Inflammatory macrophage treated with lipopolysaccharide for 1 hour (primary cell): ENCODE results near the gene ZNF763.
A peak's percentile ranks its signal among the peaks of the same experiment; 100 is the strongest.
"Not testable (repeated sequence)": the region's sequence is repeated elsewhere in the genome, so short reads cannot be mapped to it uniquely, and the experiment has no call there.

ENCODE experiments used
- DNase-seq, 2 donors: peaks; one replicate each; pipeline ENCODE4 v3.0.0-alpha.2; 2020 to 2022

Gene ZNF763

DNA sequence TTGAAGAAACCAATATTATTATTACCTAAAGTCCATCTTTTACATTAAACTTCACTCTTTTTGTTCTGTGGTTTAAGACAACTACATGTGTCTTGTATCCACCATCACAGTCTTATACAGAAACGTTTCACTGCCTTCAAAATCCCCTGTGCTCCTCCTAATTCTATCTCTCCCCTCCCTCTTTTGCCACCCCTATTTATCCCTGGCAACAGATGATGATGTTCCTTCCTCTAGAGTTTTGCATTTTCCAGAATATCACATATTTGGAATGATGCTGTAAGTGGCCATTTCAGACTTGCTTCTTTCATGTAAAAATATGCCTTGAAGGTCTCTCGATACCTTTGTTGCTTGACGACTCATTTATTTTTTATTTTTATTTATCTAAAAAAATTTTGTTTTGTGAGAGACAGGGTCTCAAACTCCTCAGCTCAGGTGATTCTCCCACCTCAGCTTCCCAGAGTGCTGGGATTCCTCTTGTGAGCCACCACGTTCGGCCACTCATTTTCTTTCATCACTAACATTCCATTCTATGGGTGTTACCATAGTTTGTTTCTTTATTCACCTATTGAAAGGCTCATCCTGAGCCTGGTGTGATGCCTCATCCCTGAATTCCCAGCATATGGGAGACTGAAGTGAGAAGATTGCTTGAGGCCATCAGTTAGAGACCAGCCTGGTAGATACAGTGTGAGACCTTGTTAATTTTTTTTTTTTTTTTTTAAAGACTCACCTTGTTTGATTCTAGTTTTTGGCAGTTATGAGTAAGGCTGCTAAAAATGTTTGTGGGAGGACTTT, 8.4 kb downstream of the ZNF763 start:
- DNase-seq, result no peak

DNA sequence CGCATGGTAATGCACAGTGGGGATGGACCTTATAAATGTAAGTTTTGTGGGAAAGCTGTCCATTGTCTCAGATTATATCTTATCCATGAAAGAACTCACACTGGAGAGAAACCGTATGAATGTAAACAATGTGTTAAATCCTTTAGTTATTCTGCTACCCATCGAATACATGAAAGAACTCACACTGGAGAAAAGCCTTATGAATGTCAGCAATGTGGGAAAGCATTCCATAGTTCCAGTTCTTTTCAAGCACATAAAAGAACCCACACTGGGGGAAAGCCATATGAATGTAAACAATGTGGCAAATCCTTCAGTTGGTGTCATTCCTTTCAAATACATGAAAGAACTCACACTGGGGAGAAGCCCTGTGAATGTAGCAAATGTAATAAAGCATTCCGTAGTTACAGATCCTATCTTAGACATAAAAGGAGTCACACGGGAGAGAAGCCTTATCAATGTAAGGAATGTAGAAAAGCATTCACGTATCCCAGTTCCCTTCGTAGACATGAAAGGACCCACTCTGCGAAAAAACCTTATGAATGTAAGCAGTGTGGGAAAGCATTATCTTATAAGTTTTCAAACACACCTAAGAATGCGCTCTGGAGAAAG, 13.8 kb downstream of the ZNF763 start:
- no peak for DNase-seq

DNA sequence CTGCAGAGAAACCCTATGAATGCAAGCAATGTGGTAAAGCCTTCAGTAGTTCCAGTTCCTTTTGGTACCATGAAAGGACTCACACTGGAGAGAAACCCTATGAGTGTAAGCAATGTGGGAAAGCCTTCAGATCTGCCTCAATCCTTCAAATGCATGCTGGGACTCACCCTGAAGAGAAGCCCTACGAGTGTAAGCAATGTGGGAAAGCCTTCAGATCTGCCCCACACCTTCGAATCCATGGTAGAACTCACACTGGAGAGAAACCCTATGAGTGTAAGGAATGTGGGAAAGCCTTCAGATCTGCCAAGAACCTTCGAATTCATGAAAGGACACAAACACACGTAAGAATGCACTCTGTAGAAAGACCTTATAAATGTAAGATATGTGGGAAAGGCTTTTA, 14.7 kb downstream of the ZNF763 start:
- DNase-seq, result no peak

DNA sequence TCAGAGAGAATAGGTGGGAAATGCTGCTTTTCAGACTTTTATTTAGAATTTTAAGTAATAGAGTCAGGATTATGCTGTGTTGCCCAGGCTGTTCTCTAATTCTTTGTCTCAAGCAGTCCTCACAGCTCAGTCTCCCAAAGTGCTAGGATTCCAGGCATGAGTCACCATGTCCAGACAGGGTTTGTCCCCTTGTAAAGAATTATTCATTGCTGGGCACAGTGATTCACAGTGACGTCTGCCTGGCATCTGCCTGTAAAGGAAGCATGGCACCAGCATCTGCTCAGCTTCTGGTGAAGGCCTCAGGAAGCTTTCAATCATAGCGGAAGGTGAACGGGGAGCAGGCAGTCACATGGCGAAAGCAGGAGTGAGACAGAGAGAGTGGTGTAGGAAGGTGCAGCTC, 17.7 kb downstream of the ZNF763 start:
- no peak for DNase-seq

DNA sequence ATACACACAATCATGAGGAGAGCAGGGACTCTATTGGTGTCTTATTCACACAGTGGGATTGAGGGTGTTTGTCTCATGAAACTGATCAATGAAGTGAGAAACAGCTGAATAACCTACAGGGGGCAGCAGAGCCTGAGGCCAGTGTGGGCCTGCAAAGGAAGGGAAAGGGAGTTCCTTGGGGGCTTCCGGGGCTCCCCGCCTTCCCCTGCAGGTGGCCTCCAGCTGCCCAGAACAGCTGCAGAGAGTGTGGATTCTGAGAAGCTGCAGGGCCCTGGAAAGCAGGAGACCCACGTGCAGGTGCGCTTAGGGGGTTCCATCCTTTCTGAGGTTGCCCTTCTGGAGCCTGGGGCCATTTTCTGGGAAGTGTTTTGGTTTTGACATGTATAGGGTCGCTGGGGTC, 20.1 kb downstream of the ZNF763 start:
- no peak for DNase-seq

DNA sequence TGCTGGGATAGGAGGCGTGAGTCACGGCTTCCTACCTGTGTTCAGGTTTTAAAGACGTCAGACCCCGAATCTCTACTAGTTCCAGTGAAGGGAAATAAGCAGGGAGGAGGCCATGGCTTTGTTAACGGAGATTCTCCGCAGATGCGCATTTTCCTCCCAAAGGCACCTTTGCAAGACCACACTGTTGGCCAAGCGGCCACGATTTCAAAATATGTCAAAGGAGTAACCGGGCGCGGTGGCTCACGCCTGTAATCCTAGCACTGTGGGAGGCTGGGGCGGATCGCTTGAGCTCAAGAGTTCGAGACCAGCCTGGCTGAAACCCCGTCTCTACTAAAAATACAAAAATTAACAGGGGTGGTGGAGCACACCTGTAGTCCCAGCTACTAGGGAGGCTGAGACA, 21.9 kb downstream of the ZNF763 start:
- DNase-seq, result no peak

DNA sequence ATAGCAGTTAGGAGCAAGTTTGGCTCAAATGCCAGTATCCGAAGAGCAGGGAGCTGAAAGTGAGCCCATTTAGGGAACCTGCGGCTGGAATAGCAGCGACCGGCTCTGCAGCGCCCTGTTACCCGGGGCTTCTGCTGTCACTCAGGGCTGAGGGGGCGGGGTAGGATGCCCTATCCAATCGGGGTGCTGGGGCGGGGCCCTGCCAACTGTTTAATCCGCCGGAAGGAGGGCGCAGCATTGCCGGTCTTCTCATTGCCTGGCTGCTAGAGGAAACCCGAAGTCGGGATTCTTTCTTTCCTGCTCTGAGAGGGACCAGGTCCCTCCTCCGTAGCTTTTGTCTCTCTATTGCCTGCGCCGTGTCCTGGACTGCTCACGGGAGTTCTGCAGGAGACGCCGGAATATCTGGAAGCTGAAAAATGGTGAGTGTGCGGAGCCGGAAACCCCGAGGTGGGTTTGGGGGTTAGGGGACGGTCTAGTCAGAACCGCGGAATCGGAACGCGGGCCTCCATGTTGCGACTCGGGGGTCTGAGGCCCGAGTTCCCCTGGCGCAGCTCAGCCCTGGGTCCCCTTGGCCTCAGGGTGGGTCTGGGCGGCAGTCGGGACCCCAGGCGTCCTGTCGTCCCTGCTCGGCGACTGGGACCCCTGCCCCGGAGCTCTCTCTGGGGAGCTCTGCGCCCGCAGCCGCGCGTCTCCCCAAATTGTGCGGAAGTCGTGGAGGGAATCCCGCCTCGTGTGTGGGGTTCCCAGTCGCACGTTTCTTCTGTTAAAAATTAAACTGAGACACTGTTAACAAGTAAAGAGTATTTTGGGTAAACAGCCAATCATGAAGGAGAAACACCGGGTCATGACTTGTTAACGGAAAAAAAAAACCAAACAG, 22.8 kb downstream of the ZNF763 start:
- peak; percentile 94 to 96 for DNase-seq

DNA sequence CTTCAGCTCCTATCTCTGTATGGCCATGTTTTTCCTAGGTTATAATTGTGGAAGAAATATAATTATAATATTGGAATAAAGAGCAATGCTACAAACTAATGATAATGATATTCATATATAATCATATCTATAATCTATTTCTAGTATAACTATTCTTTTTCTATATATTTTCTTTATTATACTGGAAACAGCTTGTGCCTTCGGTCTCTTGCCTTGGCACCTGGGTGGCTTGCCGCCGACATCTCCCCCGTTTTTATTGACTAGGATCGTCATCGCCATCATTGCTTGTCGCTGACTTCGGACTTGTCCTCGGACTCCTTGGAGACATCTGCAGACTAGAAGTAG, 24.2 kb downstream of the ZNF763 start:
- DNase-seq, result no peak

DNA sequence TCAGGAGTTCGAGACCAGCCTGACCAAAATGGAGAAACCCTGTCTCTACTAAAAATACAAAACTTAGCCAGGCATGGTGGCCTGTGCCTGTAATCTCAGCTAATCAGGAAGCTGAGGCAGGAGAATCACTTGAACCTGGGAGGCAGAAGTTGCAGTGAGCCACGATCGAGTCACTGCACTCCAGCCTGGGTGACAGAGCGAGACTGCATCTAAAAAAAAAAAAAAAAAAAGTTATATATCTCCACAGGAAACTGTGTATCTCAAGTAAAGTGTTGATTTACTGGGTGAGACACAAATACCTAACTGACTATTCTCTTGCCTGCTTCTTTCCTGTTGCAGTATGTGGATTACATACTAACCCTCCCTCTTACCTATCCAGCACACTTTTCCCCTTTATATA, 27.1 kb downstream of the ZNF763 start:
- not testable (repeated sequence) for DNase-seq

DNA sequence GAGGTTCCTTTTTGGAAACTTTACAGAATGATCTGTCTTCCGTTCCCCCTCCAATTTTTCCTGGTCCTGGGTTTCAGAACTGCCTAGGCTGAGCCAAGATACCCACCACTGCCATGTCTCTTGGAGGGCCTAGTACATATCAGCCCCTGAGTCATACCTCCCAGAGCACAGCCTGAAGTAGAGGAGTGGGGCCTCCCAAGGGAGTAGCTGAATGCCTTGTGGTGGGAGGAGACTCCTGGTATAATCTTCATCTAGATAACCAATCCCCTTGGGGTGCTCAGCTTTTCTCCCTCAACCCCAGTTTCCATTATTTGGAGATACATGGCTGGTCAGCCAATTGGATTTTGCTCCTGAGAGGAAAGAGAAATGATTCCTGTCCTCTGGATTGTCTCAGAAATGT, 30.3 kb downstream of the ZNF763 start:
- no peak for DNase-seq

DNA sequence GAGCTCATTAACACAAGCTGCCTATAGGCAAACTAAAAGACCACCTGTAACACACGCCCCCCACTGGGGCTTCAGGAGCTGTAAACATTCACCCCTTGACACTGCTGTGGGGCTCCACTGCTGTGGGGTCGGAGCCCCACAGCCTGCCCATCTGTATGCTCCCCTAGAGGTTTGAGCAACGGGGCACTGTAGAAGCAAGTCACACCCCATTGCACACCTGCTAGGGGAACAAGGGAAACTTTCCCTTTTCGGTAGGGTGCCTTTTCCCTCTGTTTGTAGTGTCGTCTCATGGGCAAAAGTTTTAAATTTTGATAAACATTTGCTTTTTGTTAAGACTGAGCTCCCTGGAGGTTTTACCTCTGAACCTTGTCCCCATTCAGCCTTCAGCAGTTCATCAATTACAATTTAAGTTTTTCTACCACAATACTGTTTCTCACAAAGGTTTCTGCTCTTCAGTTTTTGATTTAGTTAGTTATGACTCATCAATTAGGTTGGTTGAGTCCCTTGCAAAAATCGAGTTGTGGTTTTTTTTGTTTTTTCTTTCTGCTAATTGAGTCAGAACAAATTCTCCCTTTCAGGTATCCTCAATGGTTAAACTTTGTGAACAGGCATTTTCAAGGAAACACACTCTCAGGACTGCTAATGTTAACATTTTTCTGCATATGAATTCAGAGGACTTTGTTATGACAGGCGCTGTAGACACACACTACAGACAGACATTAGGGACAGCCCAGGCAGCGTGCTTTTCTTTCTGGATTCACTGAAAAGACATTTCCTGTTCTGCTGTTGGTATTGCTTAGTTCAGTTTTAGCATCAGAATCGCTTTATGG, 35.5 kb downstream of the ZNF763 start:
- DNase-seq, result no peak

DNA sequence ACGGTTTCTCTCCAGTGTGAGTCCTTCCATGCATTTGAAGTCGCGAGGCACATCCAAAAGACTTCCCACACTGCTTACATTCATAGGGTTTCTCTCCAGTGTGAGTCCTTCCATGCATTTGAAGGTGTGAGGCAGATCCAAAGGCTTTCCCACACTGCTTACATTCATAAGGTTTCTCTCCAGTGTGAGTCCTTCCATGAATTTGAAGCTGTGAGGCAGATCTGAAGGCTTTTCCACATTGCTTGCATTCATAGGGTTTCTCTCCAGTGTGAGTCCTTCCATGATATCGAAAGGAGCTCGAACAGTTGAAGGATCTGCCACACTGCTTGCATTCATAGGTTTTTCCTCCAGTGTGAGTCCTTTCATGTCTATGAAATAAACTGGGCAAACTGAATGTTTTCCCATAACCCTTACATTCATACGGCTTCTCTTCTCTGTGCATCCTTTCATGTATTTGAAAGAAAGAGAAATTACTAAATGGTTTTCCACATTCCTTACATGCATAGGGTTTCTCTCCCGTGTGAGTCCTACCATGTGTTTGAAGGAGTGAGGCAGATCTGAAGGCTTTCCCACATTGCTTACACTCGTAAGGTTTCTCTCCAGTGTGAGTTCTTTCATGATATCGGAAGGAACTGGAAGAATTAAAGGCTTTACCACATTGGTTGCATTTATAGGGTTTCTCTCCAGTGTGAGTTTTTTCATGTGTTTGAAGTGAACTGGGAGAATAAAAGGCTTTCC, 50.3 kb downstream of the ZNF763 start:
- DNase-seq, result no peak

DNA sequence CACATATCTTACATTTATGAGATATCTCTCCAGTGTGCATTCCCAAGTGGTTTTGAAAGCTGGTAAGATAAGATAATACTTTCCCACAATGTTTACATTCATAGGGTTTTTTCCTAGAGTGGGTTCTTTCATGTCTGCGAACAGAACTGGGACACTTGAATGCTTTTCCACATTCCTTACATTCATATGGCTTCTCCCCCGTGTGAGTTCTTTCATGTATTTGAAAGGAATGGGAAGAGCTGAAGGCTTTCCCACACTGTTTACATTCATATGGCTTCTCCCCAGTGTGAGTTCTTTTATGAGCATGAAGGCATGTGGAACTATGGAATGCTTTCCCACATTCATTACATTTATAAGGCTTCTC, 50.9 kb downstream of the ZNF763 start:
- no peak for DNase-seq
